Uterus (tissue), 4 donors: Measurements from ENCODE around the gene PTH1R. TPM values are rescaled to one million over a fixed set of nuclear protein-coding genes. Genes with fewer than 3 reads are reported as not detected.

Source experiments
- DNase-seq, 2 donors: peaks; one replicate each; pipeline ENCODE4 v3.0.0-alpha.2; 2019 to 2020
- H3K27ac ChIP-seq, 2 donors: fragments of 200-600 bp; sonication (generic); 1 replicate in 1 of 2; 2 replicates in 1 of 2; pipeline ENCODE4 v1.5.1; 2016 to 2018
- H3K27me3 ChIP-seq, 2 donors: fragments of 200-600 bp; sonication (generic); one replicate each; pipeline ENCODE4 v1.5.1; 2018 to 2019; ENCODE audit warnings: control low read depth in 1 of 2
- H3K36me3 ChIP-seq, 2 donors: fragments of 200-600 bp; sonication (generic); one replicate each; pipeline ENCODE4 v1.5.1; 2019; ENCODE audit warnings: control low read depth in 1 of 2
- H3K4me1 ChIP-seq, 2 donors: fragments of 200-600 bp; sonication (generic); one replicate each; pipeline ENCODE4 v1.5.1; 2018 to 2019; ENCODE audit warnings: control low read depth in 1 of 2
- H3K4me3 ChIP-seq, 2 donors: fragments of 200-600 bp; sonication (generic); 1 replicate in 1 of 2; 2 replicates in 1 of 2; pipeline ENCODE4 v1.5.1; 2018 to 2019; ENCODE audit warnings: mild to moderate bottlenecking in 1 of 2
- H3K9me3 ChIP-seq, 2 donors: fragments of 200-600 bp; sonication (generic); one replicate each; pipeline ENCODE4 v1.5.1; 2019; ENCODE audit warnings: control low read depth in 1 of 2
- CTCF ChIP-seq, 4 experiments: fragments of 200-600 bp in 2 of 4; fragments of 450-650 bp in 2 of 4; sonication (generic) in 2 of 4; IDR thresholded peaks; one replicate each; pipeline ENCODE4 v1.5.1; 2016 to 2019; ENCODE audit warnings: antibody characterized with exemption in 4 of 4, mild to moderate bottlenecking in 2 of 4, moderate library complexity in 1 of 4
- POLR2A ChIP-seq, 2 donors: fragments of 450-650 bp; IDR thresholded peaks; one replicate each; pipeline ENCODE4 v1.6.1; 2016; ENCODE audit warnings: antibody characterized with exemption in 2 of 2, mild to moderate bottlenecking in 1 of 2, moderate library complexity in 1 of 2
- intact Hi-C: fragments of 100-400 bp; cut with DNase I; formaldehyde crosslinking; loops from one replicate; pipeline ENCODE4 v1.15.1; 2023; ENCODE audit warnings: low total_unique reads
- small RNA-seq: library from RNA; depleted of rRNA; stranded (forward); fragments of <200 nt; gene quantifications from one replicate; pipeline ENCODE3, GENCODE V24; 2016
- total RNA-seq, 4 donors: library from RNA; depleted of rRNA in 3 of 4; stranded (reverse); fragments of >200 nt in 3 of 4; gene quantifications; one replicate each; pipeline versions ENCODE4 v1.1.0 to v1.2.4, GENCODE V29; 2014 to 2023
- donor health status: DM: yes; HTN: yes; CAD: no.

The PTH1R gene
- total RNA-seq, 4 donors from 2014 or later: 0.51 to 29.9 (median 18.9) TPM

- Histone ChIP-seq H3K4me1 (peaks cover 4 to 18% of the 10 kb centered on the region in 2 donors), H3K36me3 (no peaks in the 10 kb centered on the region), H3K27ac (peak overlapping the region; percentile 43 to 45), H3K27me3 (no peaks in the 10 kb centered on the region), H3K4me3 (no peak overlapping the region), H3K9me3 (no peaks in the 10 kb centered on the region)
- no peak for DNase-seq
- intact Hi-C loops: no loop called here
- TF ChIP-seq POLR2A (IDR thresholded peaks at IDR 0.05) (no peak), CTCF (IDR thresholded peaks at IDR 0.05) (no peak)
Measured at GRCh38 chr3:46948830-46949671, 71.5 kb downstream of the PTH1R start.

- Histone ChIP-seq H3K27ac (no peak overlapping the region), H3K36me3 (no peaks in the 10 kb centered on the region), H3K27me3 (no peaks in the 10 kb centered on the region), H3K4me1 (peaks cover 4 to 18% of the 10 kb centered on the region in 2 donors), H3K9me3 (no peaks in the 10 kb centered on the region), H3K4me3 (no peak overlapping the region)
- TF ChIP-seq CTCF (IDR thresholded peaks at IDR 0.05) (no peak), POLR2A (IDR thresholded peaks at IDR 0.05) (no peak)
- intact Hi-C loops: no loop called here
- no peak for DNase-seq
Measured at GRCh38 chr3:46950177-46950576, 72.7 kb downstream of the PTH1R start.

GRCh38 chr3:46950650-46951241 lies 73.2 kb downstream of the PTH1R start:
- Histone ChIP-seq H3K4me3 (no peak overlapping the region), H3K27me3 (no peaks in the 10 kb centered on the region), H3K27ac (no peak overlapping the region), H3K36me3 (no peaks in the 10 kb centered on the region), H3K4me1 (peaks cover 4 to 18% of the 10 kb centered on the region in 2 donors), H3K9me3 (no peaks in the 10 kb centered on the region)
- TF ChIP-seq CTCF (IDR thresholded peaks at IDR 0.05) (no peak), POLR2A (IDR thresholded peaks at IDR 0.05) (no peak)
- DNase-seq: no peak
- intact Hi-C loops: no loop called here

GRCh38 chr3:46952813-46953212 lies 75.3 kb downstream of the PTH1R start:
- no peak overlapping the region for H3K4me3 ChIP-seq
- H3K9me3 ChIP-seq: no peaks in the 10 kb centered on the region
- DNase-seq: no peak
- H3K36me3 ChIP-seq: no peaks in the 10 kb centered on the region
- TF ChIP-seq POLR2A (IDR thresholded peaks at IDR 0.05): no peak
- TF ChIP-seq CTCF (IDR thresholded peaks at IDR 0.05): no peak
- intact Hi-C loops: no loop called here
- H3K27me3 ChIP-seq: no peaks in the 10 kb centered on the region
- peaks cover 4 to 12% of the 10 kb centered on the region in 2 donors for H3K4me1 ChIP-seq
- no peak overlapping the region for H3K27ac ChIP-seq

Small RNAs within 50 kb of the gene (small RNA-seq; reads per million reads assigned to genes)
- not detected for gene AC109583.2

Other genes starting within 250 kb of the PTH1R start
- gene ALS2CL, start 184.0 kb upstream of the PTH1R start, total RNA-seq: 10 to 100 TPM; 15.7 to 75.3 (median 31.5) TPM
- 1 to 10 TPM in 2 of 4 donors, under 1 TPM in 1, not detected in 1; 0.41 to 2.1 (median 1.6) TPM for gene TMIE, start 176.3 kb upstream of the PTH1R start, total RNA-seq
- under 1 TPM in 2 of 4 donors, not detected in 2; 0.21 to 0.55 TPM for gene PRSS50, start 159.9 kb upstream of the PTH1R start, total RNA-seq
- gene MYL3, start 14.3 kb upstream of the PTH1R start, total RNA-seq: 1 to 10 TPM in 3 of 4 donors, not detected in 1; 4.9 to 9.6 (median 6.0) TPM
- 10 to 100 TPM in 3 of 4 donors, 1 to 10 TPM in 1; 4.1 to 92.0 (median 41.2) TPM for gene CCDC12, start 99.0 kb downstream of the PTH1R start, total RNA-seq
- 10 to 100 TPM; 13.1 to 41.1 (median 23.8) TPM for gene NBEAL2, start 101.9 kb downstream of the PTH1R start, total RNA-seq